Renal pelvis (tissue), 4 donors: ENCODE results near the gene VASH2. TPM values are rescaled to one million over a fixed set of nuclear protein-coding genes. Genes with fewer than 3 reads are reported as not detected.
A peak's percentile ranks its signal among the peaks of the same experiment; 100 is the strongest.
"Not testable (repeated sequence)": the region's sequence is repeated elsewhere in the genome, so short reads cannot be mapped to it uniquely, and the experiment has no call there.

Experiments
- DNase-seq: peaks from one replicate; pipeline ENCODE4 v3.0.0-alpha.2; 2013
- polyA plus RNA-seq, 3 donors: library from polyadenylated mRNA; unstranded; fragments of 120-200 nt; gene quantifications; one replicate each; pipeline ENCODE4 v1.2.1, GENCODE V29; 2013; ENCODE audit not compliant: insufficient read length in 3 of 3

VASH2 gene
- polyA plus RNA-seq, 3 donors: 19.2 to 22.2 (median 21.5) TPM

DNA sequence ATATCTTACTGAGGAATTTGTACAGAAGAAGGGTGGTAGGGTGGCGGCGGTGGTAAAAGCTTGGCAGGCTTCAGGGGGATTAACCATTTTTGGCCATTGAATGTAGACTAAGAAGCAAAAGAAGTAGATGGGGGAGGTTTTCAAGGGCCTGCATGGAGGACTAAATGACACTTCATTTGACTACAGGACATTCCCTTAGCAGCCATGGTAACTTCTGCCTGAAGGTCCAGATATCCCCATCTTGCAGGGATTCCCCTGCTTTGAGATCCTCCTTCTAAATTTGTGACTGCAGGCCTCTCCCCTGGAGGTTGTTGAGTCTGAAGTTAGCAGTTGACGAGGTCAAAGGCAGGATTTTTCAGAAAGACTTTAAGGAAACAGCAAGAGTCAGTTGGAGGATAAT, 4.8 kb downstream of the VASH2 start:
- DNase-seq: no peak

- no peak for DNase-seq
Observed at GRCh38 chr1:212955961-212956620, 5.8 kb downstream of the VASH2 start.

DNA sequence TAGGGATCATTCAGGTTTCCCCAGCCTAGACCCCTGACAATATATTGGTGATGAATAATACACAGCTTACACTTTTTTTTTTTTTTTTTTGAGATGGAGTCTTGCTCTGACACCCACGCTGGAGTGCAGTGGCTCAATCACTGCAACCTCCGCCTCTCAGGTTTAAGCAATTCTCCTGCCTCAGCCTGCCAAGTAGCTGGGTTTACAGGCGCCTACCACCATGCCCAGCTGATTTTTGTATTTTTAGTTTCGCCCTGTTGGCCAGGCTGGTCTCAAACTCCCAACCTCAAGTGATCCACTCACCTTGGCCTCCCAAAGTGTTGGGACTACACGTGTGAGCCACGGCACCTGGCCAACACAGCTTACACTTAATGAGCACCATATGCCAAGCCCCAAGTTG, 7.2 kb downstream of the VASH2 start:
- no peak for DNase-seq

DNA sequence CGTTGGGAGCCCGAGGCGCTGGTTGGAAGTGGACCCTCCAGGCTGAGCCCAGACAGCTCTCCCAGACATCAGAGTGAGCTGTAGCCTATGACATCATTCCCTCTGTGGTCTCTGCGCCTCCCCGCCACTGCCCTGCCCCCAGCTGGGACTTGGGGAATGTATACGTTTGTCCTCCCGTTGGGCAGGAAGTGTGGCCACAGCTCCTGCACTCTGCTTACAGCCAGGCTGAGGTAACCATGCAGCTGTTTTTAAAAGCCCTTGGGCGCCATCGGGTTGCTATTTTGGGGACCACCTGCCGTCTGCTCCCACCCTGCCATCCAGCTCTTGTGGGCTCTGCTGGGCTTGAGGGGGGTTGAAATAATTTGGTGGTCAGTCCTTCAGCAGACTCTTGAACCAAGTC, 7.8 kb downstream of the VASH2 start:
- no peak for DNase-seq

DNA sequence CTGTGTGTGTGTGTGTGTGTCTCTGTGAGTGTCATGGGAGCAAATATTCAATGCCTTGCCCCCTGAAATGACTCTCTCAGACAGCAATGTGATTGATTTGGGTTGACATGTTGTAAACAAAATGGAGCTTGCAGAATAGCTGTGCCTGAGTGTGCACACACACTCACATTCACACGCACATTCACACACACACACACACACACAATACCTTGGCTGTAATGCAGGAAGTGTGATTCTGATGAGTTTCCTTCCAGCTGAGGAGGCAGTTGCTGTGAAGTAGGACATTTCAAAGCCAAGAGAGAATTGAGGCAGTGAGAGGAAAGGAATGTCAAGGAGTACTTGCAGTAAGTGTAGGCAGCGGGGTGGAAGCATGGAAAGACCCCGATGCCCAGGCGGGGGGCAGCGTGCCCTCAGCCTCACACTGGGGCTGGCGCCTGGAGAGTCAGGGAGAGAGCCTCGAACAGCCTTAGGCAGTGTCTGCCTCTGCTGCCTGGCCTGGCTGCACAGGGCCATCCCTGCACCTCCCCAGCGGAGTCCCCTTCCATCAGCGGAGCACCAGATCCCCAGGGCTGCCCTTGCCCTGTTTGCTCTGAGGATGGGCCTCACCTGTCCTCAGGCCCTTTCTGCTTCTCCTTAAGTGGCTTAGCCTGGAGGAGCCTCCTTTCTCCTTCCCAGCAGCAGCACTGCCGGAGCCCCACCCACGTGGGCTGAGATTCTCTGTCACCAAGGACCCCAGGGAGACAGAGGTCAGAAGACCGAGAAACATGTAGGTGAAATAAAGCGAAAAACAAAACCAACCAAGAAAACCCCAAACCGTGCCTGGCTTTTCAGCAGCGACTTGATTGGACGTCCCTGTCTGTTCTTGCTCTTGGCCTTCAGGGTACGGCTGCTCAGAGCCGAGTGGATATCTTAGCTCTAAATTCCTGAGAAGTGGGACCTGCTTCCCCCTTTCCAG, 9.2 kb downstream of the VASH2 start:
- DNase-seq: no peak

DNA sequence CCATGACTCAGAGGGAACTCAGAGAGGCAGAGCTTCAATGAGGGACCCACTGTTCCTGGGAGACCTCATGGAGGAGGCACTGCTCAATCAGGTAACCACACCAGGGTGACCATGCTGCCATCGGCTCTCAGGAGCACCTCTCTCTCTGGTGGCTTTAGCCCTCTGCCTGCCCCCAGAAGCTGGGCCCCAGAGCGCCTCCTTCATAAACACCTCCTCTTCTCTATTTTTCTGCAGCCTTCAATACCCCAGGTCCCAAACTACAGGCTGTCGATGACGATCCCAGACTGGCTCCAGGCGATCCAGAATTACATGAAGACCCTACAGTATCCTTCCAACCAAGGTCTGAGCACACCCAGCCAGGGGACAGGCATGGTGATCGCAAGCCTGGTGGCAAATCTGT, 10.6 kb downstream of the VASH2 start:
- DNase-seq: no peak

- no peak for DNase-seq
Observed at GRCh38 chr1:212962509-212962908, 12.2 kb downstream of the VASH2 start.

DNA sequence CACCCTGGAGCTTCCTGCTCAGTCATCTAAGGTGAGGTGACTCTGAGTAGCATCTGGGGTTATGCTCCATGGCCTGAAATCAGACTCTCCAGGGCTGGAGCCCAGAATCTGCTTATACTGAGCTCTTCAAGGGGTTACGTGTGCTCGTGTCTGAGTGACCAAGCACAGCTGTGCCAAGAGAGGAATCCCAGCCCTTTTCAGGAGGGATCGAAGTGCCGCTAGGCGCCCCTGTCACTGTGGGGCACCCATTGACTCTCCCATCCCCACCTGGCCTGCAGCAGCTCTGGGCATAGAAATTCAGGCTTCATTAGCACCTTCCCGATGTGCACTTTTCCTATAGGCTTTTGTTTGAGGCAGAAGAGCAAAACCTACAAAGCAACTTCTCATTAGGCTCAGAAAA, 13.8 kb downstream of the VASH2 start:
- DNase-seq: no peak

GRCh38 chr1:212964993-212965392, 14.7 kb downstream of the VASH2 start:
- DNase-seq: not testable (repeated sequence)

DNA sequence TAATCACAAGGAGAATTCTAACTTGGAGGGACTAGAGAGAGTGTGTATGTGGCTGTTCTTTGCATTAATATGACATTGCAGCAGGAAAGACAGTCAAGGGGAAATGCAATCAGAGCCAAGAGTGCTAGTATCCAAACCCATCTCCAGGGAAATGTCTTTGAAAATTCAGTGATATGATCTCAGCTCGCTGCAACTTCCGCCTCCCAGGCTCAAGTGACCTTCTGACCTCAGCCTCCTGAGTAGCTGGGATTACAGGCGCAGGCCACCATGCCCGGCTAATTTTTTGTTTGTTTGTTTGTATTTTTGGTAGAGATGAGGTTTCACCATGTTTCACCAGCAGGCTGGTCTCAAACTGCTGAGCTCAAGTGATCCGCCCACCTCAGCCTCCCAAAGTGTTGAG, 16.3 kb downstream of the VASH2 start:
- no peak for DNase-seq

GRCh38 chr1:212967801-212968200, 17.5 kb downstream of the VASH2 start:
- no peak for DNase-seq

- DNase-seq: no peak
Observed at GRCh38 chr1:212968368-212968863, 18.1 kb downstream of the VASH2 start.

DNA sequence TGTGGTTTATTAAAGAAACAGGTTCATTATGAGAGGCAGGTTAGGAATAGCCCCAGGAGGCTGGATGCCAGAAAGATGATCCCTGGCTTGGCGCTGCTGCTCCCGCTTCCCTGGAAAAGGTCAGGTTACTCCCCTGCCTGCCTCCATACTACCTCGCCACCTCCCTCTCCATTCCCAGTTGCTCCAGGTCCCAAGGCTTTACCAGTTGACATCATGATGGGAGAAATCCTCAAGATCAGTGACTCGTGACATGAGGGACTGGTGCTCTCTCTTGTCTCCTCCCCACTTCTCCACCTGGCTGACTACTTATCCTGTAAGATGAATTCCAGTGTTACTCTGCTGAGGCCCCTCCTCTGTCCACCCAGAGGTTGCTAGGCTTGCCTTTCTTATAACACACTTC, 19.7 kb downstream of the VASH2 start:
- DNase-seq: peak; percentile 70

- DNase-seq: no peak
Observed at GRCh38 chr1:212971312-212971711, 21.0 kb downstream of the VASH2 start.

- no peak for DNase-seq
Observed at GRCh38 chr1:212973426-212973825, 23.1 kb downstream of the VASH2 start.

DNA sequence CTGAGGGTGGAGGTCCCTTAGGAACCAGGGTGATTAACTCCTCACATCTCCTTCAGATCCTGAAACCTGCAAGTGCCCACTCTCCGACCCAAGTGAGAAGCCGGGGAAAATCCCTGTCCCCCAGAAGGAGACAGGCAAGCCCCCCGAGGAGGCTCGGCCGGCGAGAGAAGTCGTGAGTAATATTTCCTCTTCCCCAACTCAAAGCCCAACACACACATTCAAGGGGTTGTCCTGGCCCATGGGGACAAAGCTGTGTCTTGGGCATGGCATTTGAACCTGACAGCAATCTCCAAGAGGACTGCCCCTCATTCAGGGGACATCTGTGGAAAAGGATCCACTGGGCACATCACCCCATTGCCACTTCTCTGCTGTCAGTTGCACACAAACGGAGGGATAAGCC, 23.6 kb downstream of the VASH2 start:
- no peak for DNase-seq

- DNase-seq: no peak
Observed at GRCh38 chr1:212974711-212975110, 24.4 kb downstream of the VASH2 start.

DNA sequence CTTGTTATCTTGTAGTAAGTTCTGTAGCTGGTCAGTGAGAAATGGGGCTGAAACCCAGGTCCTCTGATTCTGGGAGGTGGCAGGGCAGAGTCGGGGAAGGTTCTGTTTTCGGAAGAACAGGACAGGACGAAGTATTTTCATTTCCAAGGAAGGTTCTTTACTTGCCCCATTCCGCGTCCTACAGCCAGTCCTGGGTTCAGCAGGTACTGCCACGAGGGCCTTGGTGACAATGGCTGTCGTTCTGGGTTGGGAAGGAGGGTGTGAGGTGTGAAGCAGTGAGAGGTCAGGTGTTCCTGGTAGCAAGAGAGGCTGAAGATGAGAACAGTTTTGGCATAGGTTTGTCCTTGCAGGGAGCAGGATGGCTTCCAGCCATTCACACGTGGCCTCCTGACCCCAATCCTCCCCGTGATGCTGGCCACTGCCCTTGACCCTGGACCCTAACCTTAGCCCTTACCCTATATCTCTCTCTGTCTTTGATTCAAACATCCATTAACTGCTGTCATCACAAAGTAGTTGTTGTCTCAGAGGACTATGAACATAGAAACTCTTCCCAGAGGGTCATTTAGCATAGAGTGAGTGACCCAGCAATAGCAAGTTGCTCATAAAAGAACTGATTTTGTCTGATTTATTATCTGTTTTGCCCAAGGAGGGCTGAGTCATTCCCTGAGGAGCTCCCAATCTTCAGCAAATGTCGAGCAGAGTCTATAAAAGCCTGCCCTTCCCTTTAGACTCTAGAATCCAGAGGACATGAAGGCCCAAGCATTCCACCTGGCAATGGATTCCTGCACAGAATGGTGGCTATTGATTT, 25.0 kb downstream of the VASH2 start:
- no peak for DNase-seq

- no peak for DNase-seq
Observed at GRCh38 chr1:212976586-212976985, 26.2 kb downstream of the VASH2 start.

DNA sequence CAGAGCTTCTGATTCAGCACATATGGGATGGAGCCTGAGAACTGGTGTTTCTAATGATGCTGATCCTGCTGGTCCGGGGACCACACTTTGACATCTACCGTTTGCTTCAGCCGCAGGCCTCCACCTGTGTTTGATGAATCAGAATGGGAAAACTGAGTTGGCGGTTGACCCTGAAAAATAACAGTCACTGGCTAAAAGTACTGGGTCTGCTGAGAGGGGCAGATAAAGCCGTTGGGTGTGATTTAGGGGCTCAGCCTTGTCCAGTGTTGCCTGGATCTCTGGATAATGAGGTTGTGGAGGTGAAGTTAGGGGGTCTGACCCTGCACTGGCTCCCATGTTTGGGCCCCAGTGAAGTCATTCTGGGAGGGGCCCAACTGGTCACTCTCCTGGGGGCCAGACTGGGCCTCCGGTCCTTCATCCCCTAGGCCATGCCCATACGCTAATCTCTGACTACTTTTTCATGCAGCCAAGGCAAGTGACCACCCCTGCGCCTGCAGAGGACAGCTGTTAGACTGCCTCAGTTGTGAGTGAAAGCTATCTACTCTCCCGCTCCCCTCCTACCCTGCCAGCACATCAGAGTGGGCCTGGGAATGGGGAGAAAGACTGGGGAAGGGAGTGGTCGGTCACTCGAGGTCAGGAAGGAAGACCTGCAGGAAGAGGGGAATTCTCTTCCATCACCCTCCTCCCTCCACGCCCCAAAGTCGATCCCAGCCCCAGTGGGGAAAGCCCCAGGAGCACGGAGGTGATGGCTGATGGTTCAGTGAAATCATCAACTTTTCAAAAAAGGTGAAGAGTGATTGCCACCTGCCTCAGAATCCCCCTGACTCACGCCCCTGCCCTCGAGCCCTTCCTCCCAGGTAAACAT, 27.7 kb downstream of the VASH2 start:
- no peak for DNase-seq
